ENCODE results near the gene HEG1. TPM values are rescaled to one million over a fixed set of nuclear protein-coding genes. Genes with fewer than 3 reads are reported as not detected.

HEG1 gene
- total RNA-seq, 4 donors from 2014 or later, result 47.8 to 91.7 (median 76.8) TPM

DNA sequence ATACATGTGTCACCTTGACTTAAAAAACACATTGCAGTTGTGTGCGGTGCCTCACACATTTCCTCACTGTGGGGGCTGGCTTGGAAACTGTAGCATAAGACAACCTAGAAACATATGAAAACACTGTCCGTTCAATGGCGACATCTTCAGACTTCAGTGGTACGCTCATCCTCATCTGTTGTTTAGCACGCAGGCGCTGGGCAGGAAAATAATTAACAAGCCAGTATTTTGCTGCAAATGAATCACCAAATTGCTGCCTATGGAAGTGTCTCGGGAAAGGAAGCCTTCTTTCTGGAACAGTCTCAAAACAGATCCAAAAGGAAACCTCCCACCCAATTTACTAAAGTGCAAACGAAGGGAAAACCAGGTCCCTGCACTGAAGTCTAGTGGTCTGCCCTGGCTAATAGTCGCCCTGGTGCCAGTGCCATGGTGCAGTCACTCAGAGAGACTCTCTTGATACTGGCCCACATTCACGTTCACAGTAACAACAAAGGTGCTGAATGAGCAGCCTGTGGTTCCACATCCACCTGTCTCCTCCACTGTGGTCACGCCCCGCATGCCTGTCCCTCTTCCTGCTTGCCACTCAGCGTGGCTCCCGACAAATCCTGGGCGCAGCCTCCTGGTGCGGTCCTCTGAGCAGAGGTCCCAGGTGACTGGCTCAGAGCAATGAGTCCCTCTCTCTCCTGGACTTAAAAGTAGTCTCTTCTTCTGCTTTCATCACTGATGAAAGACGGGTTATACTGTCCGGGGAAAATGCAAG, 85.7 kb downstream of the HEG1 start:
- H3K4me3 ChIP-seq, result no peak overlapping the region
- intact Hi-C loops (cut with DNase I), result no loop called here
- H3K27me3 ChIP-seq, result no peaks in the 10 kb centered on the region
- H3K4me1 ChIP-seq, result peaks cover 0 to 31% (median 14%) of the 10 kb centered on the region in 4 donors
- TF ChIP-seq EP300 (IDR thresholded peaks at IDR 0.05) (no peak), POLR2A (IDR thresholded peaks at IDR 0.05; ENCODE audit: low read depth) (no peak)
- TF ChIP-seq, protein P1, sequence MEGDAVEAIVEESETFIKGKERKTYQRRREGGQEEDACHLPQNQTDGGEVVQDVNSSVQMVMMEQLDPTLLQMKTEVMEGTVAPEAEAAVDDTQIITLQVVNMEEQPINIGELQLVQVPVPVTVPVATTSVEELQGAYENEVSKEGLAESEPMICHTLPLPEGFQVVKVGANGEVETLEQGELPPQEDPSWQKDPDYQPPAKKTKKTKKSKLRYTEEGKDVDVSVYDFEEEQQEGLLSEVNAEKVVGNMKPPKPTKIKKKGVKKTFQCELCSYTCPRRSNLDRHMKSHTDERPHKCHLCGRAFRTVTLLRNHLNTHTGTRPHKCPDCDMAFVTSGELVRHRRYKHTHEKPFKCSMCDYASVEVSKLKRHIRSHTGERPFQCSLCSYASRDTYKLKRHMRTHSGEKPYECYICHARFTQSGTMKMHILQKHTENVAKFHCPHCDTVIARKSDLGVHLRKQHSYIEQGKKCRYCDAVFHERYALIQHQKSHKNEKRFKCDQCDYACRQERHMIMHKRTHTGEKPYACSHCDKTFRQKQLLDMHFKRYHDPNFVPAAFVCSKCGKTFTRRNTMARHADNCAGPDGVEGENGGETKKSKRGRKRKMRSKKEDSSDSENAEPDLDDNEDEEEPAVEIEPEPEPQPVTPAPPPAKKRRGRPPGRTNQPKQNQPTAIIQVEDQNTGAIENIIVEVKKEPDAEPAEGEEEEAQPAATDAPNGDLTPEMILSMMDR (IDR thresholded peaks at IDR 0.05), result no peak
- H3K9me3 ChIP-seq, result no peaks in the 10 kb centered on the region
- DNase-seq (ENCODE audit: extremely low spot score), result no peak
- no peak overlapping the region for H3K27ac ChIP-seq (replicated peaks in 1 of 4)
- 89% methylated on average over 12 of the region's 18 CpGs for WGBS
- peaks cover 31 to 72% (median 52%) of the 10 kb centered on the region in 4 donors for H3K36me3 ChIP-seq

DNA sequence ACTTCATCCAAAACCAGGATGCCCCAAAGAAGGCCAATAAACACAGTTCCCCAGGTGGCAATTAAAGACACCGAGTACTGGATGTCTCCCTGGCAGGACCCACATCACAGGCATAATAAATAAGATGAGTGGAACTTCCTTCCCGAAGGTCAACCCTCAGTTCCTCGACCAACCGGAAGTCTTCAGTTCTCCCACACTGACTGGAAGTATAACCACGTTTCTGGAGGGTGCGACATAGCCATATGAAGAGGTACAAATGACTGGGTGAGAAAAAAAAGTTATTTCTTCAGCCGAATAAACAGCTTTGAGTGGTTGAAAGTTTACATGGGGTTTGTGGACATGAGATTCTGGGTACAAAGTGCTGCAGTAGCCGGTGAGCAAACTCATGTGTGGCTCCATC, 86.6 kb downstream of the HEG1 start:
- H3K27ac ChIP-seq (replicated peaks in 1 of 4), result peak overlapping the region in 2 of 4 donors; percentile 43 to 54
- WGBS, result 76% methylated on average over 8 of the region's 8 CpGs

DNA sequence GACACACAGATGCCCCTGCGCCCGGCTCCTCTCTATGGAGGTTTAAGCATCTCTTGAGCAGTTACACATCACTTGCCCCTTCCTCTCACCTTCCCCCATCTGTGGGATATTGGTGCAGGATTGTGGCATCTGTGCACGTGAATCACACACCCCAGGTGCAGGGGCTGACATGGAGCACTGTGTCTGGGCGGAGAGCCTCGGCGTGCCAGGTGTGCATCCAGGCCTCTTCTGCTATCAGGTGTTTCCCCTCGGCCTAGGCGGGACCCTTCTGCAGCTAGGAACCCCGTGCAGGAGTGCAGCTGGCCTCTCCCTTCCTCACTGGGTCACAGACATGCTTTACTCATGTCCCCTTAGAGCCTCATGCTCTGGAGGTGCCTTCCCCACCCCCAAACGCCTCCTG, 87.8 kb downstream of the HEG1 start:
- no peak overlapping the region for H3K4me3 ChIP-seq
- no peak for DNase-seq (ENCODE audit: extremely low spot score)
- no peaks in the 10 kb centered on the region for H3K27me3 ChIP-seq
- peaks cover 0 to 35% (median 17%) of the 10 kb centered on the region in 4 donors for H3K4me1 ChIP-seq
- 77% methylated on average over 6 of the region's 10 CpGs for WGBS
- H3K36me3 ChIP-seq, result peaks cover 24 to 58% (median 40%) of the 10 kb centered on the region in 4 donors
- intact Hi-C loops (cut with DNase I), result no loop called here
- peak overlapping the region in 3 of 4 donors; percentile 28 to 54 (median 43) for H3K27ac ChIP-seq (replicated peaks in 1 of 4)
- TF ChIP-seq, protein P1 (IDR thresholded peaks at IDR 0.05), result no peak
- no peak for TF ChIP-seq POLR2AphosphoS5 (IDR thresholded peaks at IDR 0.05)
- no peak for TF ChIP-seq EP300 (IDR thresholded peaks at IDR 0.05)
- no peak for TF ChIP-seq POLR2A (IDR thresholded peaks at IDR 0.05; ENCODE audit: low read depth)
- no peaks in the 10 kb centered on the region for H3K9me3 ChIP-seq

More for the DNA sequence above, 86.6 kb downstream of the HEG1 start:
- H3K27me3 ChIP-seq, result no peaks in the 10 kb centered on the region
- H3K9me3 ChIP-seq, result no peaks in the 10 kb centered on the region
- no peak overlapping the region for H3K4me3 ChIP-seq
- DNase-seq (ENCODE audit: extremely low spot score), result no peak
- intact Hi-C loops (cut with DNase I), result no loop called here
- H3K4me1 ChIP-seq, result peaks cover 0 to 35% (median 16%) of the 10 kb centered on the region in 4 donors
- peaks cover 31 to 70% (median 47%) of the 10 kb centered on the region in 4 donors for H3K36me3 ChIP-seq
- TF ChIP-seq EP300 (IDR thresholded peaks at IDR 0.05) (no peak), POLR2A (IDR thresholded peaks at IDR 0.05; ENCODE audit: low read depth) (no peak)
- TF ChIP-seq, protein P1 (IDR thresholded peaks at IDR 0.05), result no peak

DNA sequence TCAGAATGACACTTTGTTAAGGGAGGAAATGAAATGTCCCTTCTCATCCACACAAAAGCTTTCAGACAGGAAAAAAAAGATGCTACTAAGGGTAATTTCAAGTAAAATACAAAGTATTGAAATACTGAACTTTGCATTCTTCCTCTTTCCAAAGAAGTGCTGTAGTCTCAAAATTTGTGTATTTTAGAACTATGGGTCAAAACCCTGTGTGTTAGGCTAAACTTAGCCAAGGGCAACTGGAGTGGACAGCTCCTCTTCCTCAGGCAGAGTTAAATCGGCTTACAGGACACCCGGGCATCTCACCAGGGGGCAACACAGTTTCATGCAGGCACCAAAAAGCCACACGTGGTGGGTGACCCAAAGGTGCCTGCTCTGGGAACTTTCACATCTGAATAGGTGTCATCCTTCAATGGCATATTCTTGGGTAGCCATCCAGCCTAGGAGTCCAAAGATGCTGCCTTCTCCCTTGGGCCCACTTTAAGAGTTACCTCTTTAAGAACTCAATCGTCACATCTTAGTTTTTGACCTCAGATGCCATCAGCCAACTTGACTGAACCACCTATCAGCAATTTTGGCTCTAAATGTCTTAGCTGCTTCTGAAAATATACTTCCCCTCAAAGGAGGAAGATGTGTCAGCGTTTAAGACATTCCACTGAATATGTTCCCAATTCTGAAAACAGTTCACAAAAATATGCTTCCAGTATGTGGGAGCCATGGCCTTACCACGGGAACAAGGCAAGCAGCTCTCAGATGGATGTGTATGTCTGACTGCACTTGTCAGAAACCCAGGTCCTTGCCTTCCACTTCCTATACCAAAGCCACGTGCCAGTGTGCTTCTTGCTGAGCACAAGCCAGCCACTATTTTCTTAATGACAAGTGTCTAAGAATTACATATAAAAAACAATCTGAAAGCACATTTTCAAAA, 89.0 kb downstream of the HEG1 start:
- intact Hi-C loops (cut with DNase I), result no loop called here
- TF ChIP-seq, protein P1 (IDR thresholded peaks at IDR 0.05), result no peak
- TF ChIP-seq POLR2A (IDR thresholded peaks at IDR 0.05; ENCODE audit: low read depth) (no peak), EP300 (IDR thresholded peaks at IDR 0.05) (no peak), POLR2AphosphoS5 (IDR thresholded peaks at IDR 0.05) (no peak)
- Histone ChIP-seq H3K4me1 (peaks cover 0 to 28% (median 17%) of the 10 kb centered on the region in 4 donors), H3K27ac (replicated peaks in 1 of 4) (peak overlapping the region in 1 of 4 donors; percentile 35), H3K9me3 (no peaks in the 10 kb centered on the region), H3K27me3 (no peaks in the 10 kb centered on the region), H3K4me3 (no peak overlapping the region), H3K36me3 (peaks cover 22 to 46% (median 35%) of the 10 kb centered on the region in 4 donors)
- DNase-seq (ENCODE audit: extremely low spot score), result no peak
- 64% methylated on average over 7 of the region's 7 CpGs for WGBS
